DND-41 (cell line): Measurements from ENCODE around the gene NFASC.

ENCODE experiments used
- ATAC-seq: fragments of 200-7000 bp; cut with Tn5 transposase; 3 replicates; pipeline ENCODE4 v1.9.1; 2021; ENCODE audit warnings: low read depth; ENCODE audit not compliant: insufficient read depth
- DNase-seq: peaks from one replicate; pipeline ENCODE4 v3.0.0-alpha.2; 2020
- H2AFZ ChIP-seq: 2 replicates; pipeline ENCODE4 v1.6.0; 2012; ENCODE audit warnings: low read depth, low read length
- H3K27ac ChIP-seq: 2 replicates; pipeline ENCODE4 v1.5.1; 2012; ENCODE audit warnings: low read length, inconsistent platforms
- H3K27me3 ChIP-seq: fragments of 200-600 bp; sonication (generic); 2 replicates; pipeline ENCODE4 v1.6.0; 2012; ENCODE audit warnings: low read length, mild to moderate bottlenecking, inconsistent platforms; ENCODE audit not compliant: insufficient read depth, poor library complexity
- H3K36me3 ChIP-seq: 2 replicates; pipeline ENCODE4 v1.5.1; 2012; ENCODE audit warnings: low read length, inconsistent platforms; ENCODE audit not compliant: insufficient read depth
- H3K4me1 ChIP-seq: 2 replicates; pipeline ENCODE4 v1.5.1; 2012; ENCODE audit warnings: mild to moderate bottlenecking, low read length; ENCODE audit not compliant: insufficient read depth
- H3K4me2 ChIP-seq: 2 replicates; pipeline ENCODE4 v1.6.0; 2012; ENCODE audit warnings: mild to moderate bottlenecking, moderate library complexity, low read length, inconsistent platforms; ENCODE audit not compliant: insufficient read depth
- H3K4me3 ChIP-seq, 2 experiments: fragments of 200-600 bp in 1 of 2; shearing (Covaris generic) in 1 of 2; 2 replicates each; pipeline ENCODE4 v1.5.1; 2012 to 2016; ENCODE audit warnings: inconsistent platforms in 2 of 2, low read length in 2 of 2, mild to moderate bottlenecking in 2 of 2, low read depth in 1 of 2, moderate library complexity in 1 of 2
- H3K79me2 ChIP-seq: 2 replicates; pipeline ENCODE4 v1.6.0; 2012; ENCODE audit warnings: low read length, inconsistent platforms; ENCODE audit not compliant: insufficient read depth
- H3K9ac ChIP-seq: 2 replicates; pipeline ENCODE4 v1.6.0; 2012; ENCODE audit warnings: low read depth, mild to moderate bottlenecking, inconsistent platforms, low read length, moderate library complexity
- H3K9me3 ChIP-seq: 2 replicates; pipeline ENCODE4 v1.5.1; 2012; ENCODE audit warnings: low read length, moderate library complexity, mild to moderate bottlenecking, inconsistent platforms; ENCODE audit not compliant: insufficient read depth, severe bottlenecking
- H4K20me1 ChIP-seq: 2 replicates; pipeline ENCODE4 v1.6.0; 2012; ENCODE audit warnings: low read length; ENCODE audit not compliant: insufficient read depth
- CTCF ChIP-seq: IDR thresholded peaks from 2 replicates; pipeline ENCODE4 v1.5.1; 2012; ENCODE audit warnings: borderline replicate concordance, low read length, moderate library complexity, mild to moderate bottlenecking; ENCODE audit not compliant: poor library complexity, severe bottlenecking; ENCODE audit errors: extremely low read depth
- EZH2 ChIP-seq: IDR thresholded peaks from 3 replicates; pipeline ENCODE4 v1.6.1; 2012; ENCODE audit warnings: borderline replicate concordance, low read depth, mild to moderate bottlenecking, moderate library complexity, low read length, inconsistent platforms; ENCODE audit not compliant: severe bottlenecking

Gene NFASC

GRCh38 chr1:204928671-204929486, 58.2 kb downstream of the NFASC start:
- H3K9me3 ChIP-seq: no peaks in the 10 kb centered on the region
- H3K9ac ChIP-seq: no peak overlapping the region
- H2AFZ ChIP-seq: no peak overlapping the region
- H3K4me1 ChIP-seq: no peaks in the 10 kb centered on the region
- no peaks in the 10 kb centered on the region for H3K79me2 ChIP-seq
- no peak overlapping the region for H3K27ac ChIP-seq
- no peak for ATAC-seq
- H4K20me1 ChIP-seq: no peaks in the 10 kb centered on the region; the same call in 1 of the 2 replicates
- no peak for DNase-seq
- peaks cover 25% of the 10 kb centered on the region for H3K27me3 ChIP-seq
- H3K4me3 ChIP-seq: no peak overlapping the region
- no peak overlapping the region for H3K4me2 ChIP-seq
- TF ChIP-seq CTCF (no peak), EZH2 (no peak)
- no peaks in the 10 kb centered on the region for H3K36me3 ChIP-seq

GRCh38 chr1:204929487-204930154, 59.0 kb downstream of the NFASC start:
- H4K20me1 ChIP-seq: no peaks in the 10 kb centered on the region; the same call in 1 of the 2 replicates
- H3K9me3 ChIP-seq: no peaks in the 10 kb centered on the region
- H3K4me2 ChIP-seq: no peak overlapping the region
- no peak overlapping the region for H3K9ac ChIP-seq
- H3K4me3 ChIP-seq: no peak overlapping the region
- no peak for TF ChIP-seq EZH2
- no peak for TF ChIP-seq CTCF
- no peaks in the 10 kb centered on the region for H3K79me2 ChIP-seq
- no peaks in the 10 kb centered on the region for H3K36me3 ChIP-seq
- DNase-seq (no peak), ATAC-seq (no peak)
- H3K4me1 ChIP-seq: no peaks in the 10 kb centered on the region
- H3K27ac ChIP-seq: no peak overlapping the region
- peaks cover 28% of the 10 kb centered on the region for H3K27me3 ChIP-seq
- no peak overlapping the region for H2AFZ ChIP-seq

GRCh38 chr1:204930155-204930523, 59.5 kb downstream of the NFASC start:
- H4K20me1 ChIP-seq: no peaks in the 10 kb centered on the region; the same call in 1 of the 2 replicates
- no peak overlapping the region for H3K9ac ChIP-seq
- peaks cover 30% of the 10 kb centered on the region for H3K27me3 ChIP-seq
- no peak overlapping the region for H3K27ac ChIP-seq
- no peak for TF ChIP-seq EZH2
- TF ChIP-seq CTCF: no peak
- H3K4me2 ChIP-seq: no peak overlapping the region
- H3K9me3 ChIP-seq: no peaks in the 10 kb centered on the region
- H3K4me1 ChIP-seq: no peaks in the 10 kb centered on the region
- no peak overlapping the region for H2AFZ ChIP-seq
- DNase-seq (no peak), ATAC-seq (no peak)
- H3K36me3 ChIP-seq: no peaks in the 10 kb centered on the region
- no peaks in the 10 kb centered on the region for H3K79me2 ChIP-seq
- no peak overlapping the region for H3K4me3 ChIP-seq
